MM.1S (cell line): ENCODE data around the gene ACBD6.

Source experiments
- DNase-seq: peaks from one replicate; pipeline ENCODE4 v3.0.0-alpha.2; 2015
- H2AFZ ChIP-seq: fragments of 300-600 bp; sonication (generic); 2 replicates; pipeline ENCODE4 v1.6.0; 2016; ENCODE audit warnings: antibody characterized with exemption, low read length
- H3F3A ChIP-seq: fragments of 300-600 bp; sonication (generic); 2 replicates; pipeline ENCODE4 v1.6.1; 2016; ENCODE audit warnings: mild to moderate bottlenecking, antibody characterized with exemption, low read length, moderate library complexity, mixed read lengths; ENCODE audit not compliant: insufficient read depth
- H3K27ac ChIP-seq: fragments of 300-600 bp; sonication (generic); 2 replicates; pipeline ENCODE4 v1.5.1; 2016; ENCODE audit warnings: mild to moderate bottlenecking, low read length
- H3K27me3 ChIP-seq: fragments of 300-600 bp; sonication (generic); replicated peaks from 2 replicates; pipeline ENCODE4 v1.6.0; 2016; ENCODE audit warnings: low read length; ENCODE audit not compliant: insufficient read depth
- H3K36me3 ChIP-seq: fragments of 300-600 bp; sonication (generic); replicated peaks from 2 replicates; pipeline ENCODE4 v1.6.1; 2016; ENCODE audit warnings: mild to moderate bottlenecking, low read length, mixed read lengths; ENCODE audit not compliant: insufficient read depth
- H3K4me1 ChIP-seq: fragments of 300-600 bp; sonication (generic); 2 replicates; pipeline ENCODE4 v1.6.1; 2016; ENCODE audit warnings: low read length, mixed read lengths
- H3K4me2 ChIP-seq: fragments of 300-600 bp; sonication (generic); 2 replicates; pipeline ENCODE4 v1.6.0; 2016; ENCODE audit warnings: low read depth, low read length
- H3K4me3 ChIP-seq: fragments of 300-600 bp; sonication (generic); 2 replicates; pipeline ENCODE4 v1.5.1; 2016; ENCODE audit warnings: low read length, mixed read lengths
- H3K79me2 ChIP-seq: fragments of 300-600 bp; sonication (generic); 2 replicates; pipeline ENCODE4 v1.6.1; 2016; ENCODE audit warnings: mixed run types, low read length, mixed read lengths
- H3K9ac ChIP-seq: fragments of 300-600 bp; sonication (generic); 2 replicates; pipeline ENCODE4 v1.6.1; 2016; ENCODE audit warnings: low read length, mixed read lengths
- H3K9me2 ChIP-seq: fragments of 300-600 bp; sonication (generic); replicated peaks from 2 replicates; pipeline ENCODE4 v1.6.1; 2016; ENCODE audit warnings: mild to moderate bottlenecking, low read length, mixed read lengths; ENCODE audit not compliant: insufficient read depth
- H3K9me3 ChIP-seq: fragments of 300-600 bp; sonication (generic); replicated peaks from 2 replicates; pipeline ENCODE4 v1.6.1; 2016; ENCODE audit warnings: mild to moderate bottlenecking, low read length, mixed read lengths; ENCODE audit not compliant: insufficient read depth
- H4K20me1 ChIP-seq: fragments of 300-600 bp; sonication (generic); 2 replicates; pipeline ENCODE4 v1.6.1; 2016; ENCODE audit warnings: mild to moderate bottlenecking, low read length, moderate library complexity, mixed read lengths; ENCODE audit not compliant: insufficient read depth
- CTCF ChIP-seq: fragments of 300-600 bp; sonication (generic); IDR thresholded peaks from 2 replicates; pipeline ENCODE4 v1.5.1; 2016; ENCODE audit warnings: antibody characterized with exemption, low read length, mixed read lengths
- EZH2 ChIP-seq: fragments of 300-600 bp; sonication (generic); optimal IDR thresholded peaks from 2 replicates; pipeline ENCODE3; 2017; ENCODE audit warnings: low read depth, mild to moderate bottlenecking, antibody characterized with exemption, low read length, mixed read lengths
- EZH2phosphoT487 ChIP-seq: fragments of 300-600 bp; sonication (generic); IDR thresholded peaks from 2 replicates; pipeline ENCODE4 v1.6.1; 2018; ENCODE audit warnings: antibody characterized with exemption, low read length

Gene ACBD6

GRCh38 chr1:180482425-180483275 is 19.7 kb downstream of the ACBD6 start:
- peaks cover 15% of the 10 kb centered on the region for H3K79me2 ChIP-seq
- no peaks in the 10 kb centered on the region for H3K9me2 ChIP-seq
- 0 out of 2 replicates have a peak, but pooled peaks cover 5% of the 10 kb centered on the region for H3F3A ChIP-seq
- peaks cover 3% of the 10 kb centered on the region for H3K36me3 ChIP-seq
- no peaks in the 10 kb centered on the region for H3K27me3 ChIP-seq
- 0 out of 2 replicates have a peak overlapping the region, but pooled peaks have one; percentile 1 for H3K9ac ChIP-seq
- no peak overlapping the region for H3K27ac ChIP-seq
- H3K4me3 ChIP-seq = peak overlapping the region; percentile 10; the same call in 1 of the 2 replicates
- DNase-seq = peak; percentile 69
- TF ChIP-seq EZH2phosphoT487 = no peak
- TF ChIP-seq CTCF = peak; percentile 90
- no peak overlapping the region for H2AFZ ChIP-seq
- no peaks in the 10 kb centered on the region; the same call in 1 of the 2 replicates for H4K20me1 ChIP-seq
- H3K9me3 ChIP-seq = no peaks in the 10 kb centered on the region
- H3K4me1 ChIP-seq = peaks cover 7% of the 10 kb centered on the region; the same call in 1 of the 2 replicates
- H3K4me2 ChIP-seq = peak overlapping the region; percentile 44

- Histone ChIP-seq H2AFZ (no peak overlapping the region), H4K20me1 (no peaks in the 10 kb centered on the region)
- TF ChIP-seq CTCF = no peak
- TF ChIP-seq EZH2 = no peak
- TF ChIP-seq EZH2phosphoT487 = no peak
Observed at GRCh38 chr1:180470031-180470430, 32.3 kb downstream of the ACBD6 start.

GRCh38 chr1:180468311-180468710 is 34.1 kb downstream of the ACBD6 start:
- Histone ChIP-seq H3K4me1 (no peaks in the 10 kb centered on the region), H3K9ac (no peak overlapping the region), H3K4me3 (no peak overlapping the region), H3K36me3 (no peaks in the 10 kb centered on the region), H3K27ac (no peak overlapping the region), H3F3A (no peaks in the 10 kb centered on the region), H2AFZ (no peak overlapping the region), H3K4me2 (no peak overlapping the region), H3K79me2 (peaks cover 44% of the 10 kb centered on the region), H3K27me3 (no peaks in the 10 kb centered on the region), H3K9me2 (no peaks in the 10 kb centered on the region), H4K20me1 (no peaks in the 10 kb centered on the region), H3K9me3 (no peaks in the 10 kb centered on the region)
- no peak for DNase-seq
- no peak for TF ChIP-seq EZH2phosphoT487
- TF ChIP-seq EZH2 = no peak
- no peak for TF ChIP-seq CTCF

More at GRCh38 chr1:180470031-180470430, 32.3 kb downstream of the ACBD6 start:
- Histone ChIP-seq H3K4me3 (no peak overlapping the region), H3K9me3 (no peaks in the 10 kb centered on the region), H3K27me3 (no peaks in the 10 kb centered on the region), H3K36me3 (no peaks in the 10 kb centered on the region), H3K27ac (no peak overlapping the region), H3K9ac (no peak overlapping the region), H3K4me2 (no peak overlapping the region), H3K79me2 (peaks cover 35% of the 10 kb centered on the region), H3K9me2 (no peaks in the 10 kb centered on the region), H3F3A (no peaks in the 10 kb centered on the region), H3K4me1 (no peaks in the 10 kb centered on the region)
- no peak for DNase-seq
